Activated T-helper 1 cell treated with Interleukin-2 at 50 U/mL for 16 hours (primary cell): Measurements from ENCODE around the gene SLC35E1.
"Not testable (repeated sequence)": the region's sequence is repeated elsewhere in the genome, so short reads cannot be mapped to it uniquely, and the experiment has no call there.

Experiments
- DNase-seq: peaks from one replicate; pipeline ENCODE4 v3.0.0-alpha.2; 2020; ENCODE audit warnings: low read depth

SLC35E1 gene

DNA sequence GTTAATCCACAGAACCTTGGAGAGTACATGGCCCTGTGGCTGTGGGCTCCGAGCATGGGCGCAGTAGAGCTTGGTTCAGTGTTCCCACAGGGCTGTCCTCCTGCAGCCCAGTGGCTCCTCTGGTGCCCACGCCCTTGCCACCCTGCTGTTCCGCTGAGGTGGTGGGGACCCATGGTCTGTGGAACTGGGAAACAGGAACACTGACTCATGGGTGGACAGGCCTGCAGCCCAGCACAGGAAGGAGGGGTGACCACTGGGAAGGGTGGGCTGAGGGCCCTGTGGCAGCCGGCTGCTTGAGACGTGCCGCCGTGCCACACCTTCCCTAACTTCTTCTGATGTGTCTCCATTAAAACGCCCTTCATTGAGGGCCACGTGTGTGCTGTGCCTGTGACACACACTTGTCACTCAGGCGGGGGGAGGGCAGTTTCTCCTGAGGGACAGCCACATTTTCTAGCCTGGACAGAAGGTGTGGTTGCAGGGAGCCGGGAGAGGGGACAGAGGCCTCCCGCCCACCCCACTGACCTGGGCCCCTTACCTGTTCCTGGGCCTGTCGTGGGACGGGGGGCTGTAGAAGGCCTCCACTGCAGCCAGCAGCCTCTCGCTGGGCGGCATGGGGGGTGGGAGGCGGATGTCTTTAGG, 51.1 kb downstream of the SLC35E1 start:
- no peak for DNase-seq

GRCh38 chr19:16520074-16520973, 51.9 kb downstream of the SLC35E1 start:
- DNase-seq = no peak

DNA sequence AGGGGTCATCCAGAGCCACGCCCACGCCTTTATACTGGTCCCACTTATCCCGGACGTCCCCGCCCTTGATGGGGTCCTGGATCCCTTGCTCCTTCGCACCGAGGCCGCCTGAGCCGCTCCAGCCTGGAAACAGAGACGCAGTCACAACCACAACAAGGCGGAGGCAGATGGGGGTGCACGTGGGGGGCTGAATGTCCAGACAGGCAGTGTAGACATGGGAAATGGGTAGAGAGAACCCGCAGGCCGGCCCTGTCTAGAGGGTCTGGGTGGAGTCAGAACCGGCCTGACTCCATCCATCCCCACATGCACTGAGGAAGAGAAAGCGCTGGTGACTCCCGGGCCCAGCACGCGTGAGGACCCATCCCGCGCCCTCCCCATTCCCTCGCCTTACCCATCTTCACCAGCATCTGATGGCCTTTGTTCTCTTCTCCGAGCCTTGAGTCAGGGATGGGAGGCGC, 53.0 kb downstream of the SLC35E1 start:
- no peak for DNase-seq

DNA sequence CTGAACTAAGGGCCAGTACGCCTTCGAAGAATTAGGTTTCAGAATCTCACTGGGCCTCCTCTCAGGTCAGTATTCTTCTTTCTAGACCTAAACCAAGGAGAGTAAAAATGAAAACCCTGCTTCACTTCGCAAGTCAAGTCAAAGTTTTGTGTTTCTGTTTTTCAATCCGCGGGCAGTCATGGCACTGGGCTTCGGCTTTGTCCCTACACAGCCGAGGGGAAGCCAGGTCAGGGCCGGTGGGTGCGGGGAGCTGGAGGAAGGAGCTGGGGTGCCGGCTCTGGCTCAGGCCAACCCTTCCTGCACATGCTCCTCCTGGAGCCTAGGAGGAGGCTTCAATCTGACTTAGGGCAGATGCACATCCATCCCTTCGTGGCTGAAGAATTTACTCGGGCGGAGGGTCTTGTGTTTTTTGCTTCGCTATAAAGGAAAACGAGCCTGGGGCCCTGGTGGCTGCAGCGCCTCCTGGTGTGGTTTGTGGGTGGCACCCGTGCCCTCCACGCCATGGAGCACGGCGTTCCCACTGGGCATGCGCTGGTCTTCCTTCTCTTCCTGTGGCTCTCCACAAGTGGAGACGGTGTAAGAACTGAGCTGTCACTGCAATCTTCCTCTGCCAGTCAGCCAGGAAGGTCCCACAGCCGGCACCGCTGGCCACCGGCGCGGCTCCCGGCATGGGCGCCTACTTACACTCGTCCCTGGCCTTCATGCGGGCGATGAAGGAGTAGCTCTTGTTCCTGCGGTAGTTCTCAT, 53.6 kb downstream of the SLC35E1 start:
- DNase-seq = no peak

GRCh38 chr19:16518061-16518460, 54.2 kb downstream of the SLC35E1 start:
- DNase-seq = no peak

DNA sequence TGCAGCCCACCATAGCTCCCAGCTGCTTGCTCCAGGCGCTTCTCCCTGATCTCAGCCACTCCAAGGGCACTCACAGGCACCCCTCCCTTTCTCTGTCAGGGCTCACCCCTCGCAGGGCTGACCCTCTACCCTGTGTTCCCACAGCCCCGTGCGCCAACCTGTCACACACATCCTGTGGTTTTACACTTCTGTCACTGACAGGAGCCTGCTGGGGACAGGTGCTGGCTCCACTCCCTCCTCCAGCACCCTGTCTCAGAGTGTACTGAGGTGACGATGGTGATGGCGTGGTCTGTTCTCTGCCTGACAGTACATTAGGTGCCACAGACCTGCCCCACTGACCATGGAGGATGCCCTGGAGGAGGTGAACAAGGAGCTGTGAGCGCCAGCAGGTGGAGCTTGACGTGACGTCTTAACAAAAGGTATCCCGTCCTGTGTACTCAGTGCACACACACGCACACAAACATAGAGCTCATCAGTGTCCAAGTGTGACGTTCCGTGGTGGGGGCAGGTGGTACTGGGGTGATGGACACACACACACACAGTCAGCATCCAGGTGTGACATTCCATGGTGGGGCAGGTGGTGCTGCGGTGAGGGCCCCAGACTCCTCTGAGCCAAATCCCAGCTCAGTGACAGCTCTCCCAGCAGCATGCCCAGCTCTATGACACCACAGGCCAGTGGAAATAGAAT, 55.1 kb downstream of the SLC35E1 start:
- no peak for DNase-seq

DNA sequence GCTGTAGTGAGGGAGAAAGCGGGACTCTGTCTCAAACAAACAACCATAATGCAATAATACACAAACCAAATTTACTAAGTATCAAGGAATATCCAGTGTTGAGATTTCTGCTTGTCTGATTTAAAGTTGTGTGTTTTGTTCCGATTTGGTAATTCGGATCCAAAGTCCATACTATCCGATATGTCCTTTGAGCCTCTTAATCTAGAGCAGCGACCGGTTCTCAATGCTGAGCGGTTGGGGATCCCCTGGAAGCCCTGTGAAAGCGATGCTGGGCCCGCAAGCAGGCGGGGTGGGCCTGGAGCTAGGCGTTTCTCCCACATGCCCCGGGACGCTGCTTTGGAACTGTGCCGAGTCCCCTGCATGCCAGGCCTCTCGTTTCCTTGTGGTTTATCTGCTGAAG, 55.8 kb downstream of the SLC35E1 start:
- DNase-seq = no peak

DNA sequence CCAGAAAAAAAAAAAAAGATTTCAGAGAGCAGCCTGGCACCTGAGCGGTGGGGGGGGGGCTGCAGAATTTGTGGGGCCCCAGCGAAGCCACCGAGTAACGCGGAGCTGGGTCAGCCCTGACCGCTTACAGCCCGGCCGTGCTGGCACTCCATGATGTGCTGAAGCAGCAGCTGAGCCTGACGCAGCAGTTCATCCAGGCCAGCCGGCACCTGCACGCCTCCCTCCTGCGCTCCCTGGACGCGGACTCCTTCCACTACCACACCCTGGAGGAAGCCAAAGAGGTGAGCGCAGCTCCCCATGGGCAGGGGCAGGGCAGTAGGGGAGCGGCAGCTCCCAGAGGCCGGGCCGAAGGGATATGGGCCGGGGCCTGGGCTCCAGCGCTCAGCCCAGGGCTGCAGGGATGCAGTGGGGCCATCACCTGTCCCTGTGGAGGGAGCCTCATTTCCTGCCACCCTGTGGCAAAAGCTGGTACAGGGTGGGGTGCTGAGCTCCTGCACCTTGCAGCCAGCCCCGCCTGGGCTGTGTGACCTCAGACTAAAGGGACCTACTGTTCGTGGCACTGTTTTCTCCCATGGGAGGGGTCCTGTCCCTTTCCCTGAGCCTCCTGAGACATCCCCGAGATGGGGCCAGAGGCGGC, 57.7 kb downstream of the SLC35E1 start:
- DNase-seq = no peak

- not testable (repeated sequence) for DNase-seq
These were observed 59.6 kb downstream of the SLC35E1 start for GRCh38 chr19:16512611-16513010.

GRCh38 chr19:16509141-16510061, 62.8 kb downstream of the SLC35E1 start:
- no peak for DNase-seq

GRCh38 chr19:16508546-16508945, 63.7 kb downstream of the SLC35E1 start:
- DNase-seq = no peak

GRCh38 chr19:16506961-16507360, 65.3 kb downstream of the SLC35E1 start:
- no peak for DNase-seq

- not testable (repeated sequence) for DNase-seq
These were observed 66.1 kb downstream of the SLC35E1 start for GRCh38 chr19:16506161-16506560.

GRCh38 chr19:16504271-16504670, 67.9 kb downstream of the SLC35E1 start:
- DNase-seq = no peak
